NCI-H446 (cell line): Measurements from ENCODE around the gene DPAGT1.
"Not testable (repeated sequence)": the region's sequence is repeated elsewhere in the genome, so short reads cannot be mapped to it uniquely, and the experiment has no call there.

ENCODE experiments used
- DNase-seq, 2 experiments: peaks; one replicate each; lab custom pipeline; 2025; lab: John Stamatoyannopoulos, UW

The DPAGT1 gene

DNA sequence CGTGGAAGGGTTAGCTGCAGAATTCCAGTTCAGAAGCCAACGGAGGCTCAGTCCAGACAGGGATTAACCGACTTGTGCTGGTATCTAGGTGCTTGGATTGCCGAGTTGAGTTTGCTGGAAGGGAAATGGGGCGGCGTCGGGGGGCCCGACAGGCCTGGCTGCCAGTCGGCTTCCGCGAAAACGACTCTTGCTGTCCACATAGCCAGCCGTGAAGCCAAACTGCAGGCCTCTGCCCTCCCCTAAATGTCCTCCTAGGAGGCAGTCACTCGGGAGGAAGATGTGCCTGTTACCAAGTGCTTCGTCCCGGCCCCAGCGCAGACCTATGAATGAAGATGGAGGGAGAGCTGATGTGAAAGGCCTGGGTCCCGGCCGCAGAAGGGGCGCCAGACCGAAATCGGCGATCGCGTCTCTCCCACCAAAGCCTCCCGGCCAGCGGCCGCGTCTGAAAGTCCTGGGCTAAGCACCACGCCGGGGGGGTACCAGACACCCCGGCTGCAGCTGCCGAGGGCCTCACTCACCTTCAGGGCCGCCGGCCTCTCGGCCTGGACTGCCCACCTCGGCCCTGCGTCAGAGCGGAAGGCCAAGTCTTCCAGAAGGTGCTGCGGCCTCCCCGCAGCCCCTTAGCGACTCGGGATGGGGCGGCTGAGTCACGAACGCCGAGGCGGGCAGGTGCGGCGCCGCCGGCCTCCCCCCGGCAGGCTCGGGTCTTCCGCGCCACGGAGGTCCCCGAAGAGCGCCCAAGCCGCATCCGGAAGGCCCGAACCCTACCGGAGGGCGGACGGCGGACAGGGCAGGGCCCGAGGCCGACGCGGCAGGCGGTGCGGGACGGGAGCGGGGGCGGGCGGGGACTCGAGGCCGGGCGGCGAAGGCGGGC is 7.5 kb downstream of the DPAGT1 start:
- no peak for DNase-seq

DNA sequence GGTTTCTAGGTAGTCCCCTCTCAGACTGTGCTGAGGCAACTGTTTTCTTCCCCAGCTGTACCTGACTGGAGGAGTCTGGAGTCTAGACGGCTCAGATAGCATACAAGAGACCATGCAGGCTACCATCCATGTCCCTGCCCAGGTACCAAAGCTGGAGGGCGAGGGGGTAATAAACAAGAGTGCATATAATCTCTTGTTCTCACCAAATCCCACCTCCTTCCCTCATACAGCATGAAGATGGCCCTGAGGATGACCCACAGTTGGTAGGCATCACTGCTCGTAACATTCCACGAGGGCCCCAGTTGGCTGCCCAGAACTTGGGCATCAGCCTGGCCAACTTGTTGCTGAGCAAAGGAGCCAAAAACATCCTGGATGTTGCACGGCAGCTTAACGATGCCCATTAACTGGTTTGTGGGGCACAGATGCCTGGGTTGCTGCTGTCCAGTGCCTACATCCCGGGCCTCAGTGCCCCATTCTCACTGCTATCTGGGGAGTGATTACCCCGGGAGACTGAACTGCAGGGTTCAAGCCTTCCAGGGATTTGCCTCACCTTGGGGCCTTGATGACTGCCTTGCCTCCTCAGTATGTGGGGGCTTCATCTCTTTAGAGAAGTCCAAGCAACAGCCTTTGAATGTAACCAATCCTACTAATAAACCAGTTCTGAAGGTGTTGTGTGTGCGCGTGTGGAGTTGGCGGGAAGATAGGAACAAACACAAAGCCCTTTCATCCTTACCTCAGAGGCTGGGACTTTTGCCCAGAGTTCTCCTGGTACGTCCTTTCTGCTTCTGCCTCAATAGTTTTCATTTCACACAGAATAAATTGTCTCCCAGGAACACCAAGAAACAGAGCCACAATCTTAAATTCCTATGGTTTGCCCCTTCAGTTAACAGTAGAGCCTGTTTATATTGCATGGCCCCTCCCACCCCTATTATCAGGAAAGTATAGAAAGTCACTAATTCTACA is 8.5 kb downstream of the DPAGT1 start:
- no peak for DNase-seq

GRCh38 chr11:119091966-119092879 is 9.4 kb downstream of the DPAGT1 start:
- DNase-seq, result no peak

DNA sequence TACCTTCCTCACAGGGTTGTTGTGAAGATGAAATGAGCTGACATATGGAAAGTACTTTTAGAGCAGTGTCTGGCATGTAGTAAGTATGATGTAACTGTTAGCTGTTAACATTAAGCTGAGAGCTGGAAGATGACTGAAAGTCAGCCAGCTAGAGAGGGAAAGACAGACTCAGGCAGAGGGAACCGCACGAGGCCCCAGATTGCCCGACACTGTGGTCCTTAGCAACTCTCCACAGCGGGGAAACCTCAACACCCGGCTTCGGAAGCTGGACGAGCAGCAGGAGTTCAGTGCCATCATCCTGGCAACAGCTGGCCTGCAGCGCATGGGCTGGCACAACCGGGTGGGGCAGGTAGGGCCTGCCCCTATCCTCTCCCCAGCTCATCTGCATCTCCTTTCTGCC is 10.5 kb downstream of the DPAGT1 start:
- DNase-seq, result no peak

DNA sequence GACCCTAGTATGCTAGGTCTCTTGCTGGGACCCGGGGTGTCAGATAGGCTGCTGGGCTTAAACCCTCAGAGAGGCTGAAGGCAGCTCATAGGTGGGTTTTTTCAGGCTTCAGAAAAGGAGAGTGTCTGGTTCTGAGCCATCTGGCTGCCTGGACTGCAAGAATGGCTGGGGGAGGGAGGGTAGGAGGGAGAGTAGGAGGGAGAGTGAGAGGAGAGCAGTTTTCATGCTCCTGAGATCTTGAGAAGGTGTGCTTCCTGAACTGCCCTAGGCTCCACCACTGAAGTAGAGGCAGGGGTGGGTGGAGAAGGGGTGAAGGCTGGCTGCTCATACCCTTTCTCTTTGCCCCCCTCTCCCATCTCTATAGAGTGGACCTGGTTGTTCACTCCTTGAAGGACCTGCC is 12.3 kb downstream of the DPAGT1 start:
- no peak for DNase-seq

DNA sequence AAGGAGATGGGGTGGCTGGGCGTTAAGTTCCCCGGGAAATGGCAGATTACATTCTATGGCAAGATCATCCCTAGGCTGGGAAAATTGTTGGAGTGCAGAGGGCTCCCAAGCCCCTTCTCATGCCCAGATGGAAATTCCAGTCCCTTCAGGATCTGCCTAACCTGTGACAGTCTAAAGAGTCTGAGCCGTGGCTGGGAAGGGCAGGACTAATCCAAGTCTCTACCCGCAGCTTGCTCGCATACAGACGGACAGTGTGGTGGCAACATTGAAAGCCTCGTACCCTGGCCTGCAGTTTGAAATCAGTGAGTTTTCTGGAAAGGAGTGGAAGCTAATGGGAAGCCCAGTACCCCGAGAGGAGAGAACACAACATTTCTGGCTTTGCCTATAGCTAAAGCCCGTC is 13.2 kb downstream of the DPAGT1 start:
- no peak for DNase-seq

GRCh38 chr11:119087747-119088241 is 13.9 kb downstream of the DPAGT1 start:
- no peak for DNase-seq

DNA sequence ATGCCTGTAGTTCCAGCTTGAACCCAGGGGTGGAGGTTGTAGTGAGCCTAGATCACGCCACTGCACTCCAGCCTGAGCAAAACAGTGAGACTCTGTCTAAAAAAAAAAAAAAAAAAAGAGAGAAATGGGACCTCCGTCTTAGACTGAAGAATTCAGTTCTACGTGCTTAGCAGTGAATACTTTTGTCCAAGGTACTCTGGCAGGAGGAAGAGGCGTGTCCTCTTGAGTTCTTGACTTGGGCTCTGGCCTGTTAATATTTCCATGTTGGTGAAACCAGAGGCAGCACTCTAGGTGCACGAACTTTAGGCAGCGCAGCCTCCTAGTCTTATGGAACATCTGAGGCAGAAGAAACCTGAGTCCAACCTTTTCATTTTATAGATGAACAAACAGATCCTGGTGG is 14.5 kb downstream of the DPAGT1 start:
- DNase-seq, result no peak

- no peak for DNase-seq
These were observed 16.2 kb downstream of the DPAGT1 start for GRCh38 chr11:119085437-119085847.

GRCh38 chr11:119084663-119085436 is 16.8 kb downstream of the DPAGT1 start, which contains the start of gene HMBS:
Gene HMBS, plus strand, starts transcription at chr11:119084881. Its CDS starts 153 bp downstream, at chr11:119085034.
- peak; percentile 94 to 96 for DNase-seq

- DNase-seq, result no peak
These were observed 19.9 kb downstream of the DPAGT1 start for GRCh38 chr11:119081682-119082260.

DNA sequence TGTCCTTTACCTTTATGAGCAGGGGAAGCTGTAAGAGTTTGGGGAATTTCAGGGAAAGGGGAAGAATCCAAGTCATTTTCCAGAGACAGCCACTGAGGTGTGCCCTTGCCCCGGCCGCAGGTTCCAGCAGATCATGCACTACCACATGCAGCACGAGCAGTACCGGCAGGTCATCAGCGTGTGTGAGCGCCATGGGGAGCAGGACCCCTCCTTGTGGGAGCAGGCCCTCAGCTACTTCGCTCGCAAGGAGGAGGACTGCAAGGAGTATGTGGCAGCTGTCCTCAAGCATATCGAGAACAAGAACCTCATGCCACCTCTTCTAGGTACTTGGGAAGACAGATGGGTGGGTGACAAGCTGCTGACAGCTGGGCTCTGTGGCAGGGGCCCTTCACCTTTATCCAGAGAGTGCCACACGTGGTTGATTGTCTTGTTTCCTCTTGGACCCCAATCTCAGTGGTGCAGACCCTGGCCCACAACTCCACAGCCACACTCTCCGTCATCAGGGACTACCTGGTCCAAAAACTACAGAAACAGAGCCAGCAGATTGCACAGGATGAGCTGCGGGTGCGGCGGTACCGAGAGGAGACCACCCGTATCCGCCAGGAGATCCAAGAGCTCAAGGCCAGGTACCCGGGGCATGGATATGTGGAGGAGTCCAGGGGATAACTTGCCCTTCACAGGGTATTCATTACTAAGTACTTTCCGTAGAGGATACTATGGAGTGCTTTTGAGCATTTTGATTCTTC is 22.8 kb downstream of the DPAGT1 start:
- no peak for DNase-seq

DNA sequence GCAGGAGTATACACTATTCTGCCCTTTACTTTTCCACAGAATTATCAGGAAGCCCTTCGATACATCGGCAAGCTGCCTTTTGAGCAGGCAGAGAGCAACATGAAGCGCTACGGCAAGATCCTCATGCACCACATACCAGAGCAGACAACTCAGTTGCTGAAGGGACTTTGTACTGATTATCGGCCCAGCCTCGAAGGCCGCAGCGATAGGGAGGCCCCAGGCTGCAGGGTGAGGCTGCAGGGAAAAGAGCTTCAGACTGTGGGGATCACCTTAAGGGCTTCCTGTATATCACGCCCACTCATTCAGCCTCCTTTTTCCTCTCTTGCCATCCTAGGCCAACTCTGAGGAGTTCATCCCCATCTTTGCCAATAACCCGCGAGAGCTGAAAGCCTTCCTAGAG is 23.8 kb downstream of the DPAGT1 start:
- no peak for DNase-seq

GRCh38 chr11:119067371-119068222 is 34.1 kb downstream of the DPAGT1 start, which contains the start of gene VPS11:
Gene VPS11, plus strand, starts transcription at chr11:119067818. Its CDS starts 6 bp downstream, at chr11:119067824.
- DNase-seq, result peak; percentile 93 to 96

DNA sequence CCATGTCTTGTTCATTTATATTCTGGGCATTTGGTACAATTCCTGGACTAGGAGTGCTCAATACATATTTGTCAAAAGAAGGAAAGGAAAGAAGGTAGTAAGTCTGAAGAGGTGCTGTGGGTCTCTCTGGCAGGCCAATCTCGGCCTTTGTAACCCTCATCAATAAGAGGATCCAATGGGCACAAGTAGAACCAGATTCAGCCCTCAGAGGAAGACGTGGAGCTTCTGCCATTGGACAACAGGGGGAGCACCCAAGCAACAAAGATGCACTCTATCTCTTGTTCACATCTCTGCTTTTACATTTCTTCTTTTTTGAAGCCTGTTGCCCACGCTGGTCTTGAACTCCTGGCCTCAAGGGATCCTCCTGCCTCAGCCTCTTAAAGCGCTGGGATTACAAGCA is 36.3 kb downstream of the DPAGT1 start:
- peak; percentile 10 to 24 for DNase-seq

GRCh38 chr11:119062779-119063178 is 38.9 kb downstream of the DPAGT1 start:
- DNase-seq, result no peak

GRCh38 chr11:119061256-119061655 is 40.4 kb downstream of the DPAGT1 start:
- no peak for DNase-seq

DNA sequence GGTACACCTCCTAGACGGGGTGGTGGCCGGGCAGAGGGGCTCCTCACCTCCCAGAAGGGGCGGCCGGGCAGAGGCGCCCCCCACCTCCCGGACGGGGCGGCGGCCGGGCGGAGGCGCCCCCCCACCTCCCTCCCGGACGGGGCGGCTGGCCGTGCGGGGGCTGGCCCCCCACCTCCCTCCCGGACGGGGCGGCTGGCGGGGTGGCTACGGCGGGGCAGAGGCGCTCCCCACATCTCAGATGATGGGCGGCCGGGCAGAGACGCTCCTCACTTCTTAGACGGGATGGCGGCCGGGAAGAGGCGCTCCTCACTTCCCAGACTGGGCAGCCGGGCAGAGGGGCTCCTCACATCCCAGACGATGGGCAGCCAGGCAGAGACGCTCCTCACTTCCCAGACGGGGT is 42.5 kb downstream of the DPAGT1 start:
- not testable (repeated sequence) for DNase-seq
